ENCODE measurements around the gene USP10. TPM values are rescaled to one million over a fixed set of nuclear protein-coding genes. Genes with fewer than 3 reads are reported as not detected.
"Not testable (repeated sequence)": the region's sequence is repeated elsewhere in the genome, so short reads cannot be mapped to it uniquely, and the experiment has no call there.

The USP10 gene
- total and polyA plus RNA-seq, 2 donors from 2014 or later: 36.8 to 79.5 TPM

DNA sequence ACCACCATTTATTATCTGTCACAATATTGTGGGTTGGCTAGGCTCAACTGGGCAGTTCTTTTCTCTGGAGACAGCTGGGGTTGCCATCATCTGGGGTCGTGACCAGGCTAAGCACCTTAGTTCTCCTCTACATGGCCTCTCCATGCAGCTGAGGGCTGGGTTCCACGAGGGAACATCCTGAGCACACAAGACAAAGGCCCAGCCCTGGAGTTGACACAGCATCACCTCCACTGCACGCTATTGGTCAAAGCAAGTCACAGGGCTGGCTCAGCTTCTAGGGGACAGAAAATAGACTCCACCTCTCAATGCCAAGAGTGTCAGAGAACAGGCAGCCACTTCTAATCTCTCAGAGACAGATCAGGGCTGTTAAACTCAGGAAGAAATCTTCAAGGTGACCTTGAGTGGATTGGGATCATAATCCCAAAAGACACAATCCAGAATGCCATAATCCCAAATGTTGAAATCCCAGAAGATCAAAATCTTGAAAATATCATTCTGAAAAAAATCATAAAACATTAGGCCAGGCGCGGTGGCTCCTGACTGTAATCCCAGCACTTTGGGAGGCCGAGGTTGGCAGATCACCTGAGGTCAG lies 13.0 kb upstream of the USP10 start:
- intact Hi-C loops (cut with DNase I): no loop called here
- Histone ChIP-seq H3K36me3 (ENCODE audit: control insufficient read depth in 2 of 3, insufficient read depth in 3 of 3, low read length in 3 of 3) (no peaks in the 10 kb centered on the region), H3K4me1 (ENCODE audit: control insufficient read depth in 2 of 3, insufficient read depth in 2 of 3, low read depth in 1 of 3, low read length in 3 of 3) (no peaks in the 10 kb centered on the region), H3K9ac (ENCODE audit: low read length in 3 of 3) (no peak overlapping the region), H3K4me3 (ENCODE audit: low read length in 3 of 3) (no peak overlapping the region), H3K9me3 (ENCODE audit: control insufficient read depth in 2 of 3, insufficient read depth in 1 of 3, low read length in 3 of 3) (no peaks in the 10 kb centered on the region), H3K27me3 (ENCODE audit: control insufficient read depth, insufficient read depth, low read length) (no peaks in the 10 kb centered on the region), H3K27ac (ENCODE audit: low read depth in 2 of 2, low read length in 2 of 2) (no peak overlapping the region)
- FAIRE-seq: no peak
- no peak for DNase-seq
- TF ChIP-seq, protein P1, sequence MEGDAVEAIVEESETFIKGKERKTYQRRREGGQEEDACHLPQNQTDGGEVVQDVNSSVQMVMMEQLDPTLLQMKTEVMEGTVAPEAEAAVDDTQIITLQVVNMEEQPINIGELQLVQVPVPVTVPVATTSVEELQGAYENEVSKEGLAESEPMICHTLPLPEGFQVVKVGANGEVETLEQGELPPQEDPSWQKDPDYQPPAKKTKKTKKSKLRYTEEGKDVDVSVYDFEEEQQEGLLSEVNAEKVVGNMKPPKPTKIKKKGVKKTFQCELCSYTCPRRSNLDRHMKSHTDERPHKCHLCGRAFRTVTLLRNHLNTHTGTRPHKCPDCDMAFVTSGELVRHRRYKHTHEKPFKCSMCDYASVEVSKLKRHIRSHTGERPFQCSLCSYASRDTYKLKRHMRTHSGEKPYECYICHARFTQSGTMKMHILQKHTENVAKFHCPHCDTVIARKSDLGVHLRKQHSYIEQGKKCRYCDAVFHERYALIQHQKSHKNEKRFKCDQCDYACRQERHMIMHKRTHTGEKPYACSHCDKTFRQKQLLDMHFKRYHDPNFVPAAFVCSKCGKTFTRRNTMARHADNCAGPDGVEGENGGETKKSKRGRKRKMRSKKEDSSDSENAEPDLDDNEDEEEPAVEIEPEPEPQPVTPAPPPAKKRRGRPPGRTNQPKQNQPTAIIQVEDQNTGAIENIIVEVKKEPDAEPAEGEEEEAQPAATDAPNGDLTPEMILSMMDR (IDR thresholded peaks at IDR 0.05; ENCODE audit: borderline replicate concordance, extremely low read depth, insufficient read depth): no peak

DNA sequence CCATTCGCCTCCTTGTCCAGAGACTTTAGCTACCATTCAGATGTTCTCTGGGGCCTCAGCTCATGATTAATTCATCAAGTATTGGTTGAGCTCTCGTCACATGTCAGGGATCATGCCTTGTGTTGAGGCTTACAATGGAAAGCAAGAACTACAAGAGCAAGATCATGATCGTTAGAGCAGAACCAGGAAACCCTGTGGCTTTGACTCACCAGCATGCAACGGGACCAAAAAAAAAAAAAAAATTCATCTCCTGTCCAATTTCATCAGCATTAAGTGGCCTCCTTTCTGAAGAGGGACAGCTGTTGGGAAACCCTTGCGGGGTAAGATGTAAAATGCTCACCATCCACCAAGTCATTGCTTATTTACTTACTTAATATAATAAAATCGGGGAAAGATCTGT lies 12.1 kb upstream of the USP10 start:
- Histone ChIP-seq H3K4me3 (ENCODE audit: low read length in 3 of 3) (no peak overlapping the region), H3K9me3 (ENCODE audit: control insufficient read depth in 2 of 3, insufficient read depth in 1 of 3, low read length in 3 of 3) (no peaks in the 10 kb centered on the region), H3K36me3 (ENCODE audit: control insufficient read depth in 2 of 3, insufficient read depth in 3 of 3, low read length in 3 of 3) (no peaks in the 10 kb centered on the region), H3K9ac (ENCODE audit: low read length in 3 of 3) (no peak overlapping the region), H3K4me1 (ENCODE audit: control insufficient read depth in 2 of 3, insufficient read depth in 2 of 3, low read depth in 1 of 3, low read length in 3 of 3) (no peaks in the 10 kb centered on the region), H3K27me3 (ENCODE audit: control insufficient read depth, insufficient read depth, low read length) (no peaks in the 10 kb centered on the region), H3K27ac (ENCODE audit: low read depth in 2 of 2, low read length in 2 of 2) (no peak overlapping the region)
- DNase-seq: peak in 2 of 5 donors; percentile 43 to 53
- no peak for FAIRE-seq
- intact Hi-C loops (cut with DNase I): no loop called here
- TF ChIP-seq, protein P1 (IDR thresholded peaks at IDR 0.05; ENCODE audit: borderline replicate concordance, extremely low read depth, insufficient read depth): no peak

DNA sequence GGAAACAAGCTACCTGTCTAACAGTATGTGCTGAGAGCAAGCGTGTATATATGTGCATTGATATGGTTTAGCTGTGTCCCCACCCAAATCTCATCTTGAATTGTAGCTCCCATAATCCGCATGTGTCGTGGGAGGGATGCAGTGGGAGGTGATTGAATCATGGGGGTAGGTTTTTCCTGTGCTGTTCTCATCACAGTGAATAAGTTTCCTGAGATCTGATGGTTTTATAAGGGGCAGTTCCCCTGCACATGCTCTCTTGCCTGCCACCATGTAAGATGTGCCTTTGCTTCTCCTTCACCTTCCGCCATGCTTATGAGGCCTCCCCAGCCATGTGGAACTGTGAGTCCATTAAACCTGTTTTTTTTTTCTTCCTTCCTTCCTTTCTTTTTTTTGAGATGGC lies 11.6 kb upstream of the USP10 start:
- DNase-seq; H3K9me3 ChIP-seq (ENCODE audit: control insufficient read depth in 2 of 3, insufficient read depth in 1 of 3, low read length in 3 of 3); H3K27ac ChIP-seq (ENCODE audit: low read depth in 2 of 2, low read length in 2 of 2); FAIRE-seq; H3K4me3 ChIP-seq (ENCODE audit: low read length in 3 of 3); H3K27me3 ChIP-seq (ENCODE audit: control insufficient read depth, insufficient read depth, low read length); intact Hi-C loops (cut with DNase I); H3K9ac ChIP-seq (ENCODE audit: low read length in 3 of 3); H3K36me3 ChIP-seq (ENCODE audit: control insufficient read depth in 2 of 3, insufficient read depth in 3 of 3, low read length in 3 of 3); H3K4me1 ChIP-seq (ENCODE audit: control insufficient read depth in 2 of 3, insufficient read depth in 2 of 3, low read depth in 1 of 3, low read length in 3 of 3): not testable (repeated sequence)

DNA sequence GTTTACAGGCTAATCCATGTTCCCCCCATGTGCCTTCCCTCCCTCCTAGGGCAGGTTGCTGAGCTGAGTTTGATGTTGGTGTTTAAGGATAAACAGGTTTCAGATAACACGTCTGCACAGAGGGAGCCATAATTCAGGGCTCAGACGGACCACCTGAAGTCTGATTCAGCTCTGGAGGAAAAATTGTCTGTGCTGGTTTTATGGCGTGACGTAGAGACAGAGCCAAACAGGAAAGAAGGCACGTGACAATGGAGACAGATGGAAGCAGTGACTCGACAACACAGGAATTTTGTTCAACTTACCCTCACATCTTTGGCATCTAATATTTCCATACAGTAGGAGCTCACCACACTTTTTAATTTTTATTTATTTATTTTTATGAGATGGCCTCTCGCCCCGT lies 10.7 kb upstream of the USP10 start:
- FAIRE-seq (no peak), DNase-seq (peak in 3 of 5 donors; percentile 70 to 81 (median 79))
- Histone ChIP-seq H3K9ac (ENCODE audit: low read length in 3 of 3) (no peak overlapping the region), H3K4me3 (ENCODE audit: low read length in 3 of 3) (no peak overlapping the region), H3K36me3 (ENCODE audit: control insufficient read depth in 2 of 3, insufficient read depth in 3 of 3, low read length in 3 of 3) (no peaks in the 10 kb centered on the region), H3K27ac (ENCODE audit: low read depth in 2 of 2, low read length in 2 of 2) (no peak overlapping the region), H3K9me3 (ENCODE audit: control insufficient read depth in 2 of 3, insufficient read depth in 1 of 3, low read length in 3 of 3) (no peaks in the 10 kb centered on the region), H3K4me1 (ENCODE audit: control insufficient read depth in 2 of 3, insufficient read depth in 2 of 3, low read depth in 1 of 3, low read length in 3 of 3) (no peaks in the 10 kb centered on the region), H3K27me3 (ENCODE audit: control insufficient read depth, insufficient read depth, low read length) (no peaks in the 10 kb centered on the region)
- TF ChIP-seq, protein P1 (IDR thresholded peaks at IDR 0.05; ENCODE audit: borderline replicate concordance, extremely low read depth, insufficient read depth): no peak
- intact Hi-C loops (cut with DNase I): no loop called here
